Astrocyte (in vitro differentiated cells and primary cell): ENCODE data around the gene BCAR3.

Source experiments
- CTCF ChIP-seq: IDR thresholded peaks from 2 replicates; pipeline ENCODE4 v1.5.1; 2011; ENCODE audit warnings: low read depth, mild to moderate bottlenecking, inconsistent platforms, low read length, moderate library complexity; ENCODE audit not compliant: insufficient read depth
- EZH2 ChIP-seq: IDR thresholded peaks from 2 replicates; pipeline ENCODE4 v1.6.1; 2012; ENCODE audit warnings: mild to moderate bottlenecking, low read length, inconsistent platforms; ENCODE audit not compliant: insufficient read depth

GRCh38 chr1:93608187-93609109 lies 73.2 kb downstream of the BCAR3 start:
- no peak for TF ChIP-seq CTCF
- TF ChIP-seq EZH2: no peak
